GM18909 (cell line): ENCODE data around the gene VPS37C.

Experiments
- ATAC-seq: cut with Tn5 transposase; IDR thresholded peaks from one replicate; pipeline ENCODE4 v1.9.1; 2021; ENCODE audit warnings: mild to moderate bottlenecking; ENCODE audit not compliant: unreplicated experiment, poor library complexity

Gene VPS37C

DNA sequence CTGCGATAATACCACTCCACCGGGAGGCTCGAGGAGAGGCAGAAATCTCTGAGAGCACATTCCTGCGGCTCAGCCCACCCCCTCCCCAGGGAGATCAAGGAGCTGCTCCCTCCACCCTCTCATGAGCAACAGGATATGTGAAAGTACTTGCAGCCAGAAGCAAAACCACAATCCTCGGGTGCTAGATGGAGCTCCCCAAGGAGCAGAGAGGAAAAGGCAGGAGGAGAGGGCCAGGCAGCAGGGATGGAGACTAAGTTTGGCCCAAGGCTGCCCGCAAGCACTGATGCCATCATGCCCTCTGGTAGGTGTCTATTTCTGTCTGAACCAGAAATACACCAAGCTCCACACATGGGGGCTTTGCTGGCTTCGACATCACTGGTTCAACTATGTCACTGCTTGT lies 22.3 kb downstream of the VPS37C start:
- no peak for ATAC-seq

DNA sequence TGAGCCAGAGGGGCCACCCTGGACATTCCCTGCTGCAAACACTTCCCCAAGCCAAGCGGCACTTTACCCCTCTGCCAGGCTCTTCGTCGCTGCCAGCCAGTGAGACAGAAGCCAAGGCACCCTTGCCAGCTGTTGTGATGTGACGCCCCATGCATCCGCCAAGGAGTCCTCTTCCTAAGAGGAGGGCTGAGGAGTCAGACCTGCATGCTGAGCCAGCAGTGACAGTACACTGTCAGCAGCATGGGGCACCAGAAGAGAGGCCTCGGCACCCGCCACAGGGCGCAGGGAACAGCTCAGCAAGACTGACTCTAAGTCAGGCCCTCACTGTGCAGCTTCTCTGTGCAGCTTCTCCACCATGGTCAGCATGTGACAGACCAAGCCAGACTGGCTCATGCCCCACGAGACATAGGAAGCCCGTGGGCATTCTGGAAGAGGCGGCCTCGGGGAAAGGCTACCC lies 26.4 kb downstream of the VPS37C start:
- no peak for ATAC-seq

DNA sequence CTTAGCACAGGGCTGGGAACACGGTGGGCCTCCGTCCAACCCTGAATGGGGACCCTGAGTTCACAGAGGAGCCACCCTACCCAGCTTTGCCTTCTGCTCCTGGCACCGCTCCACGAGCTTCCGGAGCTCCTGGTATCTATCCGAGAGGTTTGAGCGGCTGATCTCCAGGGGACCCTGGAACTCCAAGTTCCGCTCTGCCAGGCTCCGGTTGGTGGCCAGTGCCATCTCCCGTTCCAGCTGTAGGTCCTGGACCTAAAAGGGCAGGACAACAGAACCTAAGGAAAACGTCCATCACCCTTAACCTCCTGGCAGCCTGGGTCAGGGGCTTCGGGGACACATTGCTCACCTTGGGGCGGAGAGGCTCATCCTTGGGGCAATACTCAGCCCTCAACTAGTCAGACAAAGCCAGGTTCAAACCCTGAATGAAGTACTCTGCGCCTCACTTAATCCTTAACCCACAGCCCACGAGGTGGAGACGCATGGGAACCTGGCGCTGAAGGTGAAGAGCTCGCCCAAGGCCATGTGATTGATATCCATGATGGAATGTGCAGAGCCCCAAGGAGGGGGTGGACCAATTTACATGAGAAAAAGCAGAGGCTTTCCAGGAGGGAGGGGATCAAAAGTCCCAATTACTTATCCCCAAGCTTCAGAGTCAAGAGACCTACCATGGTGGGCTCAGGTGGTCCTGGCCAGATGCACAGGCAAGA lies 27.1 kb downstream of the VPS37C start:
- ATAC-seq, result no peak

DNA sequence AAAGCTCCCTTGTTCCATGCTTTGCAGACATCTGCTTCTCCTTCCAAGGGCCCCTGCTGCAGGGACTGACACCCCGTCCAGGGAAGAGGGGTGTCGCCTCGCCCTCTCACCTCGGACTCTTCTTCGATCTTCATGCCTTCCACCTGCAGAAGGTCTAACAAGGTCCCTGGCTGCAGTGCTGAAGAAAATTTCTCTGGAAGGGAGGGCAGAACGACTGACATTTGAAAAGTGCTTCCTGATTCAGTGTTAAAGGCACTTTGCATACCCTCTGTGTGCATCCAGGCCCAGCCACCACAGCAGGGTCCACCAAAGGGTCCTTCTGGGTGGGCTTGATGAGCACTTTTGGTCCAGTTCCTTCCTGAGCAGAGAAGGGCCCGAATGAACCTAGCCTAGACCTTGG lies 28.1 kb downstream of the VPS37C start:
- no peak for ATAC-seq

DNA sequence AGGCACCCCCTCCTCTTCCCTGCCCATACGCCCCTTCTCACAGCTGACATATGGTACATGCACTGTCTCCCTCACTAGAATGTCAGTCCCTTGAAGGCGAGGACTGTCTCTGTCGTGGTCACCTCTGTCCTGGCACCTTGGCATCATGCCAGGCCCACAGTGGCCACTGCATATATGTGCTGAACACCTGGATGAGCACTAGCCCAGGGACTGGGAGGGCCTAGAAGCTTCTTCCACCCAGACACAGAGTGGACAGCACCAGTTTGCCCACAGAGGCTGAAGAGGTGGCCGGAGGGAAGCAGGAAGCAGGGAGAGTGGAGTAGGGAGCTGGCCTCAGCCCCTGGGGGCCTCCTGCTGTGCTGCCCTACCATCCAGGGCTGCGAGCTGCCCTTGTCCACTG lies 28.6 kb downstream of the VPS37C start:
- no peak for ATAC-seq

DNA sequence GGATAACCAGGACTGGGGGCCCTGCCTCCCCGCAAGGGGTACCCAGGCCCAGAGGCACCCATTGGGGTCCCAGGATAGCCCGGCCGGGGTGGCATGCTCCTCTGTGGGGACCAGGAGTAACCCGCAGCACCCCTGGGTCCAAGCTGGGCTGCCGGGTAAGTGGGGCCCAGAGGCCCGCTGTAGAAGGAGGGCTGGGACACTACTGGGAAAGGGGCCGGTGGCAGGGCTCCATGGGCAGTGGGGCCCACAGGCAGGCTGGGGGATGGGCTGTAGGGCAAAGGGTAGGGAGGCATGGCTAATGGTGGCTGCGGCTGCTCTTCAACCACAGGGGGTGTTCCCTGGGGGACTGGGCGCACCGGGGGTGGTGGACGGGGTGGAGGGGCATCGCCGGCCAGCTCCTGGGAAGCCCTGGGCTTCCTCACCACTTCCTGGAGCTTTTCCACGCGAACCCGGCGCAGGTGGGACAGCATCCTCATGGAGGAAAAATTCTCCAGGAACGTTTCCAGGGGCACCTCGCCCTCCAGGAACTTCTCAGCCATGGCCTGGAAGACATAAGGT lies 29.1 kb downstream of the VPS37C start:
- ATAC-seq, result no peak

DNA sequence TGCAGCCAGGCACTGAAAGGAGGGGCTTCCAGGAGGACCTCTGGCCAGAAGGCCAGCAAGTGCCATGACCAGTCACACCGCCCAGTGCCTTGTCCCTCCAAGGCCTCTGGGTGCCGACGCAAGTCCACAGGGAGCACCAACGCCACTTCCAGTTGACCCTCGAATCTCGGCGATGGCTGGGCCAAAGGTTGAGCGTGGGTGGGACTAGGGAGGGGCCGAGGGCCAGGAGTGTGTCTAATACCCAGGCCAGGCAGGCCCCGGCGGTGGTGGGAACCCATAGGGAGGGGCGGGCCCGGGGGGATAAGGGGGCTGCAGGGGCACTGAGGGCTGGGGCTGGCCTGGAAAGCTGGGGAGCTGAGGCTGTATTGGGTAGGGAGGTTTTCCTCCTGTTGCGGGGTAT lies 29.6 kb downstream of the VPS37C start:
- no peak for ATAC-seq

DNA sequence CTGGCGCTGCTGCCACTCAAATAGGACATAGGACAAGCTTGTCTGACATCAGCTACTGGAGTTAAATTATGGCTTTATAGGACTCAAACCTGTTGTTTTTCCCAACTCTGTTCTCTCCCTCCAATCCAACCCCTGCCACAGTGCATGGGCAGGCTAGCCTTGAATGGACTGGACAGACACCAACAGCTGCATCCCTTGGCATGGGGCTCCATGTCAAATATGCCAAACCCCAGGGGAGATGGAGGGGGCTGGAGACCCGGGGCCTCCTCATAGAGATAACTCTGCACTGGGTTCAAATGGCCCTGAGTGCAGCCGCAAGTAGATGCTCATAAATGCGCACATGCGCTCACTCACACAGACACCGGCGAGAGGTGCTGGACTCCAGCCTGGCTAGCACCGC lies 30.0 kb downstream of the VPS37C start:
- no peak for ATAC-seq

DNA sequence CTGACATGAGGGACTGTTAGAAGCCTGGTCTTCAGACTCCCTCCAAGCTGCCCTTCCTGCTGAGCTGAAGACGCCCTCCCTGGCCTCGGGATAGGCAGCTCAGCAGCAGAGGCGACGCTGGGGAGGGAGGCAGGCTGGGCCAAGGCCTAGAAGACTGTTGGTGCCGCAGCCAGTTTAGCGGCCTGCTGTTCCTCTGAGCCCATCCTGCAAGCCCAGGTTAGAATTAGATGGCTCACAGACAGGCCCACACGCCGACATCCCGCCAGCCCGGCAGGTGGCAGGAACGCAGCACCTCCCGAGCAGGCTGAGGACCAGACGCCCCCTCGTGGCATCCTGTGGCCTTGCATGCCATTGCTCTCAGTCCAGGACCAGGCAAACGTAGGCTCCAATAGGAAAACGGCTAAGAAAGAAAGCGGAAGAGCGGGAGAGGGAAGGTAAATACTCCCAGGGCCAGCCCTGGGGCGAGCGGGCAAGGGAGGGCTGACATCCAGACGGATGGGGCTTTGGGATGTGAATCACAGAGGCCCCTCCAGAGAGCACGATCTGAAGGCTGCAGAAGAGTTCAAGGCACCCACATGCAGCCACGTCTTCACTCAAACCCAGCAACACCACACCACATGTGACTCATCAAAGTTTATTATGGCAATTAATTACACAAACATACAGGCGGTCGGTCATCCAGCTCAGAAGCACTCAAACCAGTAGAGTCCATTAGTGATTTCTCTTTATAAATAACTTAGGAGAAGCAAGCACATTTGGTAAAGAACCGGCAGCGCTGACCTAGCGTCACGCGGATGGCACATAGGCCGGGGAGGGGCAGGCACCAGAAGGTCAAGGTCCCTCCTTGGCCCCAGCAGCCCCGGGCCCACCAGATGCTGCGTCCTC lies 31.3 kb downstream of the VPS37C start:
- peak; percentile 91 for ATAC-seq

DNA sequence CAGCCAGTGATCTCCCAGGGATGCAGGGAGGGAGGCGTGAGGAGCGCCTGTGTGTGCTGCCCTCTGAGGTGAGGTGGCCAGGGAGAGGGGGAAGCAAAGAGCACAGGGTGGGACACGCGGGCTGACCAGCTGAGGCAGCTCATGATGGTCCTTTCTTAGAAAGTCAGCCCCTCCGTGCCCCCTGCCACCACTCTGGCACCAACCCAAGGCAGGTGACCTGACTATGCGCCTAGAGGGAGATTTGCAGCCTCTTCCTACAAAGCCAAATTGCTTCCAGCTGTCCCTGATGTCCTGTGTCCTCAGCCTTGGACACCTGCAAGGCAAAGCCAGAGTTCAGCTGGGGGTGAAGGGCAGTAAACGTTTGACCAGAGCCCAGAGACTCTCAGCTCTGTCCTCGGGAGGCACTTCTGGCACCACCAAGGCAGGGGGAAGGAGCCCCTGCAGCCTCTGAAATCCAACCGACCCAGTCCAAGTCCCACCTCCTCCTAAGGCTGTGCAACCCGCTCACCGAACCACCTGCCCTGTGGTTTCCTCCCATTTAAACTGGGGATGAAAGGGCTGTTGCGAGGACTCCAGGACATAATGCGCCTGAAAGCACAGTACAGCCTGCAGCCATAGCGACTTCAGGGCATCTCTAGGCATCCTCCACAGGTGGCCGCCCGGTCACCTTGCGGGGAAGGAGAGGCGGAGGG lies 32.1 kb downstream of the VPS37C start:
- no peak for ATAC-seq

DNA sequence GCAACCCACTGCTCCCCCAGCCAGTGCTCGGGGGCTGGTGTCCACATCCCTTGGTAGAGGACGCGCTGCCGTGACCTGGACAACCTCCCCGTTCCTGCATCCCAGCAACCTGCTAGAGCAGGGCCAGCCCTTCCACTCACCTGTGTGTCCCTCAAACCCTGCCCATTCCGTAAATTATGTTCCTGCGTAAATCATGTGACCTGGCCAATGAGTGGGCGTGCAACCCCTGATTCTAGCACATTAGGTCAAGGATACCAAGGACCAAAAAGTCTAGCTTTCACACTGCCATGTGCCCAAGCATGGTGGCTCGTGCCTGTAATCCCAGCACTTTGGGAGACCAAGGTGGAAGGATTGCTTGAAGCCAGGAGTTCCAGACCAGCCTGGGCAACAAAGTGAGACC lies 33.2 kb downstream of the VPS37C start:
- ATAC-seq, result no peak

DNA sequence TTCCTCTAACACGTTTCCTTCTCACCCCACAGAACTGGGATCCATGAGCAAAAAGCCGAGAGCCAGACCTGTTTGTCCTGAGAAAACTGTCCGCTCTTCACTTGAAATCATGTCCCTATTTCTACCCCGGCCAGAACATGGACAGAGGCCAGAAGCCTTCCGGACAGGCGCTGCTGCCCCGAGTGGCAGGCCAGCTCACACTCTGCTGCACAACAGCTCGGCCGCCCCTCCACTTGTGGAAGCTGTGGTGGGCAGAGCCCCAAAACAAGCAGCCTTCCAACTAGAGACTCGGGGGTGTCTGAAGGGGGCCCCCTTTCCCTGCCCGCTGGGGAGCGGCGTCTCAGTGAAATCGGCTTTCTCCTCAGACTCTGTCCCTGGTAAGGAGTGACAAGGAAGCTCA lies 35.0 kb downstream of the VPS37C start:
- no peak for ATAC-seq

DNA sequence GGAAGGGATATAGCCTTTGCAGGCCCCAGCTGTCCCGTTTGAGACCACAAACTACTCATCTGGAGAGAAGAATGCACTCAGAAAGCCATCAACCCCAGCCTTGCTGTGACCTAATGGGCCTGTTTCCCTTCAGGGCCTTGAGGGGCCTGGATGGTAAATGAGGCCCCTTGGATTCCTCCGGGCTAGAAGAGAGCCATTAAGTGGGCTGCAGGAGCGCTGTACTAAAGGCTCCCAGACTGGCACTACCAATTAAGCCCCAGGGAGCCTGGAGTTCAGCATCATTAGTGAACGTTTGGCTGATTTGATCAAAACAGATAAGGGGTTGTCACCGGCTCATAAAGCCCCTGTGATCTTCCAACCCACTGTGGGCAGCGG lies 35.9 kb downstream of the VPS37C start:
- no peak for ATAC-seq

DNA sequence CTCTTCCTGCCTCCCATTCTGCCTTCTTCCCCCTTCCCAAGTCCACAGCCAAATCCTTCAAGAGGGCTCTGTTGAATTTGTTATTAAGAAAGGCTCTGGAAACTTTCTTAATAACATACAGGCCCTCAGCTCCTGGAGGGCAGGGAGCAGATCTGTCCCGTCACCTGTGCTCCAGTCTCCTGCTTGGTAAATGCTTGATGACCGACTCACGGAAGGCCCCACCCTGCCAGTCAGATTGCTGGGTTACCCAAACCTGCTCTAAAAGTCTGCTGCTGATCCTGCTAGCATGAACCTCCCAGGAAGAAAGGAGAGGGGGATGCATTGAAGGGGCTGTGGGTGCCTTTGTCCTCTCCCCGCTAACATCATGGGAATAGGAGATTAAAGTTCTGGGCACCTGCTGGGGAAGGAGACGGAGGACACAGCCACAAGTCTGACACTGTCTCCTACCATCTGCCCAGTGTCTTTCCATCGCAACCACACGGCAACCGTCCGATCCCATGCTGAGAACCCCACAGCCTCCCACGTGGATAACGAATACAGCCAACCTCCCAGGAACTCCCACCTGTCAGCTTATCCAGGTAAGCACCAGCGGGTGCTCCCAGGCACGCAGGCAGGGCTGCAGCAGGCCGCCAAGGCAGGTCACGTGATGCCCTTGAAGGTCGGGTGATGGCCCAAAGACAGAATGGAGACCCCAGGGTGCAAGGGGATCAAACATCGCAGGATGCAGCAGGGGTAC lies 36.5 kb downstream of the VPS37C start:
- ATAC-seq, result no peak

DNA sequence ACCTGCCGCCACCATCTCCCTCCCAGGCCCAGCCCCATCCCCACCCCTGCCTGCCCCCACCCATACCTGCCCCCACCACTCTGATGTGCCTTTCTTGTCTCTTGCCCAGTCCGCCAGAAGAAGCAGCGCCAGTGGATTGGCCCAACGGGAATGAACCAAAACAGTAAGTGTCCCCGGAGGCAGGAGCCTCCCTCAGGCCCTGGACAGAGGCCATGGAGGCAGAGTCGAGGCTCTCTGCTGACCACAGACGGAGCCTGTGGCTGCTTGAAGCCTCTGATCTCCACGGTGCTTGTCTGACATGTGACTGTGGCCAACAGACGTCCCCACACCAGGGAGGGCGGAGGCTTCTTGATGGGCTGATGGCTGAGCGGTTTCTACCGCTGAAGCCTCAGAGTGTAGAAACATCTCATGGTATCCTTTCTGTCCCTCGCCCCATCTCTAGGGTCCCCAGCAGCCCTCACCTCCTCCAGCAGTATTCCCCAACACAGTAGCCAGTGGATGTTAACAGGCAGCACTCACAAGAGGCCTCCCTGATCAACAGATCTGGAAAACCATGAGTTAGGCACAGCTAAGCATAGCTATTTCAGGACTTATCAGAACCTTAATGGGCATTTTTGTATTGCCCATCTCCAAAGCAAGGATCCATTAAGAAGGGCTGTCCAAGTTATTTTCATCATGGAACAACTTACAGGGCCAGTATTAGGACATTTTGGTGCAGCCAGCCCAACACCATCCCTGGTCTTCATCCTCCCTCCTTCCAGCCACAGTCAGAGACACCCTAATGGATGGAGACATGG lies 37.3 kb downstream of the VPS37C start:
- no peak for ATAC-seq

DNA sequence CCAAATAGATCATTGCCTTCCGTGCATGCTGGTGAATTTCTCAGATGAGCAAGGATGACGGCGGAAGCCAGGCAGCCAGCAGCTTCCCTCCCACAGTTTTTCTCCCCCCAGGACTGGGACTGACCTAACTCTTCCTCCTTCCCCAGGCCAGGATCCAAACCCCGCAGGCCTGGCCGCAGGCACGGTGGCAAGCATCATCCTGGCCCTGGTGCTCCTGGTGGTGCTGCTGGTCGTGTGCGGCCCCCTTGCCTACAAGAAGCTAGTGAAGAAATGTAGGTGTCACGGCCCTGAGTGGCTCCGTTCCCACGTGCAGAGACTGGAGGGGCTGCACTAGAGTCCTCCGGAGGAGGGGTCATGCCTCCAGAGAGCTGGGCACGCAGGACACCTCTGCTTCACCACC lies 38.5 kb downstream of the VPS37C start:
- ATAC-seq, result no peak

DNA sequence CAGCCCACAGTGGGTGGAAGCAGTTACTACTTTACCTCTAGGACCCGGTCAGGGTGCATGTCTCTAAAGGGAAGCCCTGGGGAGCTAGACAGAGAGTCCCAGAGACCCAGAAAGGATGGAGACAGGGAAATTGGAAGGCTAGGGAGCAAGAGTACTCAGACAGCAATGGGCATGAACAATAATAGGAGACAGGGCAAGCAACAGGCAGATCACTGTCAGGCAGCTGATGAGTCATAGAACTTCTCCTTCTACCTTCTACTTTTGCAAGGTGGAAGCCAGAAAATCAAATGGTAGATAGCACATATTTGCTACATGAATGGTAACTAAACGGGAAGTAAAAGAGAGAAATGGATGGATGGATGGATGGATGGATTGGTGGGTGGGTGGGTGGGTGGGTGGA lies 39.3 kb downstream of the VPS37C start:
- no peak for ATAC-seq

DNA sequence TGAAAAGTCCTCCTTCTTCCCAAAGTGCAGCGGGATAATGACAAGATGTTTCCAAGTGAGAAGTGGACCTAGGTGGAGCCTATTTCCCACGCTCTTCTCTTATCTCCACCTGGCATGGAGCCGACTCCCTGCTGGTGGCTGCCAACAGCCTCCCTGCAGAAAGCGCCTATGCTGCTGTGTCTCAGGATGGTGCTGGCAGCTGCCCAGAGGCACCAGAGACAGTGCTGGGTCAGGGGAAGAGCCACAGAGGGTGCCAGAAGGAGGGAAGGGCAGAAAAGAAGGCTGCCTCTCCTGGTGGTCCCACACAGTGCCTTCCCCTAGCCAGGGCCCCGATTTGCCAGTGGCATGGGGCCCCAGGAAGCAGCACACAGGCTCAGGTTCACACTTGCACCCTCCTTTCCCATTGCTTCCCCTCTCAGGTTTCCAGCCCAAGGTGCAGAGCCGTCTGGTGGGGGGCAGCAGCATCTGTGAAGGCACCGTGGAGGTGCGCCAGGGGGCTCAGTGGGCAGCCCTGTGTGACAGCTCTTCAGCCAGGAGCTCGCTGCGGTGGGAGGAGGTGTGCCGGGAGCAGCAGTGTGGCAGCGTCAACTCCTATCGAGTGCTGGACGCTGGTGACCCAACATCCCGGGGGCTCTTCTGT lies 39.9 kb downstream of the VPS37C start:
- ATAC-seq, result no peak

DNA sequence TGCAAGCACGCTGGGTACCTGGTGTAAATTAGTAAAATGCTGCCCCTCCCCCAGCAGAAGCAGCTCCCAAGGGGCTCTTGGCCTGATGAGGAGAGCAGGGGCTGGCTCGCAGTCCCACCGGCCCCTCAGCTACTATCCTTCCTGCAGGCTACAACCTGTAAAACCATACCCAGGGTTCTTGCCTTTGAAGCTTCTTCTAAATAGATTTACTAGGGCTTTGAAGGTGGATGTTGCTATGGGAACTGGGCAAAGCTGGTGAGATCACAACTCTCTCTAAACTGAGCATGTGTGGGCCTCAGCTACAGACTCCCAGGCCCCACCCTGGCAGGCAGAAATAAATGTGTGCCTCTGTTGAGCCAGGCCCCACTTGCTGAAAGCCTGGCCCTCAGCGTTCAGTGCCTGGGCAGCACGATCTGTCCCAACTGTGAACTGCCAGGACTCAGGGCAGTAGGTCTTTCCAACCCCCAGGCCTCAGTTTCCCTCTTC lies 40.5 kb downstream of the VPS37C start:
- no peak for ATAC-seq
